IPS-15b (cell line): ENCODE results near the gene NXN.
"Not testable (repeated sequence)": the region's sequence is repeated elsewhere in the genome, so short reads cannot be mapped to it uniquely, and the experiment has no call there.

Experiments used
- H3K27me3 ChIP-seq: one replicate; pipeline ENCODE4 v1.6.1; 2013; ENCODE audit warnings: low read length; ENCODE audit not compliant: control insufficient read depth, insufficient read depth
- H3K36me3 ChIP-seq: one replicate; pipeline ENCODE4 v1.6.1; 2013; ENCODE audit warnings: low read length; ENCODE audit not compliant: control insufficient read depth, insufficient read depth
- H3K4me1 ChIP-seq: one replicate; pipeline ENCODE4 v1.6.1; 2013; ENCODE audit warnings: mild to moderate bottlenecking, low read length; ENCODE audit not compliant: control insufficient read depth, insufficient read depth
- H3K4me3 ChIP-seq: one replicate; pipeline ENCODE4 v1.5.1; 2013; ENCODE audit warnings: low read depth, low read length
- H3K9ac ChIP-seq: one replicate; pipeline ENCODE4 v1.6.1; 2013; ENCODE audit warnings: low read depth, mild to moderate bottlenecking, low read length
- H3K9me3 ChIP-seq: one replicate; pipeline ENCODE4 v1.6.1; 2013; ENCODE audit warnings: mild to moderate bottlenecking, low read length; ENCODE audit not compliant: control insufficient read depth, insufficient read depth

NXN gene

GRCh38 chr17:751269-752001 is 228.1 kb downstream of the NXN start:
- no peaks in the 10 kb centered on the region for H3K4me1 ChIP-seq
- no peaks in the 10 kb centered on the region for H3K27me3 ChIP-seq
- H3K36me3 ChIP-seq = peaks cover 25% of the 10 kb centered on the region
- peak overlapping the region; percentile 84 for H3K9ac ChIP-seq
- peaks cover 4% of the 10 kb centered on the region for H3K9me3 ChIP-seq
- H3K4me3 ChIP-seq = peak overlapping the region; percentile 95

GRCh38 chr17:750431-751037 is 229.0 kb downstream of the NXN start:
- H3K4me1 ChIP-seq = no peaks in the 10 kb centered on the region
- no peaks in the 10 kb centered on the region for H3K27me3 ChIP-seq
- H3K36me3 ChIP-seq = peaks cover 31% of the 10 kb centered on the region
- peak overlapping the region; percentile 95 for H3K4me3 ChIP-seq
- H3K9ac ChIP-seq = no peak overlapping the region
- peaks cover 4% of the 10 kb centered on the region for H3K9me3 ChIP-seq

- peaks cover 40% of the 10 kb centered on the region for H3K36me3 ChIP-seq
- H3K9me3 ChIP-seq, H3K9ac ChIP-seq, H3K27me3 ChIP-seq, H3K4me1 ChIP-seq, H3K4me3 ChIP-seq: not testable (repeated sequence)
Observed at GRCh38 chr17:749359-749758, 230.2 kb downstream of the NXN start.
